GM13977 (cell line): Measurements from ENCODE around the gene MED9.

Experiments
- DNase-seq: peaks from one replicate; pipeline ENCODE4 v3.0.0; 2012; ENCODE audit warnings: low spot score
- CTCF ChIP-seq: IDR thresholded peaks from 2 replicates; pipeline ENCODE4 v1.5.1; 2012; ENCODE audit warnings: mild to moderate bottlenecking, control low read depth; ENCODE audit not compliant: insufficient read depth; ENCODE audit errors: extremely low read depth, missing control alignments
- in situ Hi-C: fragments of 300-500 bp; cut with MboI; formaldehyde crosslinking; loops from one replicate; pipeline ENCODE4 v1.12.0; 2022; ENCODE audit warnings: low sequenced_read_pairs, low pct_unique_long_range_greater_than_20kb, mixed read lengths, inconsistent platforms; ENCODE audit not compliant: unreplicated experiment

MED9 gene

DNA sequence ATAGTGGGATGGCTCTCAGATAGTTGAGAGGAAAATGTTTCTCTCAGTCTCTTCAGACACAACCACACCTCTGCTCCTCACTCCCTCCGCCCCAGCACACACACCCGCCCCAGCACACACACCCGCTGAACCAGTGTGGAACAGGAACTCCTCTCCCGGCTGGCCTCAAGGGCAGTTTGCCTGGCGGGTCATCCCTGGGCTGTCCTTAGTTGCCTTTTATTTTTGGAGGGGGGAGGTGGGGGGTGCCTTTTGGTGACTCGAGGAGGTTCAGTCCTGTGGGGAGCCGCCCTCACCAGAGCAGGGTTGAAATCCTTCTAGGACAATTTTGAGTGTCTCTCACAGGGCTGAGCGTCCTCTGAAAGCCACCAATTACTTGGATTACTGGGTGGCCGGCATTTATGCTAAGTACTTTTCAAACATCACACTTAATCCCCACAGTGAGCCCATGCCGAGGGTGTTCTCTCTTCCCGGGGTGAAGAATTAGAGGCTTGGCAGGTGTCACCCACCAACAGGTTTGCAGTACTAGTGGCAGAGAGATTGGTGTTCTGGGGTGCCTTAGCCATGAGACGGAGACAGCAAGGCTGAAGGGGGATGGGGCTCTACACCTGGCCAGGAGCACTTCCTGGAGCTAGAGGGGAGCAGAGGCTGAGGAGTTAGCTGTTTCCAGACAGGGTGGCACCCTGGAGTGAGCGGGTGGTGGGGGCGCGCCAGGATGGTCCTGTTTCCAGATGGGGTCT, 16.6 kb downstream of the MED9 start:
- in situ Hi-C loops: no loop called here
- no peak for DNase-seq
- no peak for TF ChIP-seq CTCF

- DNase-seq: no peak
- no peak for TF ChIP-seq CTCF
- in situ Hi-C loops: no loop called here
These were observed 17.2 kb downstream of the MED9 start for GRCh38 chr17:17493986-17494466.

- in situ Hi-C loops: no loop called here
- no peak for TF ChIP-seq CTCF
- DNase-seq: no peak
These were observed 17.7 kb downstream of the MED9 start for GRCh38 chr17:17494499-17494869.

DNA sequence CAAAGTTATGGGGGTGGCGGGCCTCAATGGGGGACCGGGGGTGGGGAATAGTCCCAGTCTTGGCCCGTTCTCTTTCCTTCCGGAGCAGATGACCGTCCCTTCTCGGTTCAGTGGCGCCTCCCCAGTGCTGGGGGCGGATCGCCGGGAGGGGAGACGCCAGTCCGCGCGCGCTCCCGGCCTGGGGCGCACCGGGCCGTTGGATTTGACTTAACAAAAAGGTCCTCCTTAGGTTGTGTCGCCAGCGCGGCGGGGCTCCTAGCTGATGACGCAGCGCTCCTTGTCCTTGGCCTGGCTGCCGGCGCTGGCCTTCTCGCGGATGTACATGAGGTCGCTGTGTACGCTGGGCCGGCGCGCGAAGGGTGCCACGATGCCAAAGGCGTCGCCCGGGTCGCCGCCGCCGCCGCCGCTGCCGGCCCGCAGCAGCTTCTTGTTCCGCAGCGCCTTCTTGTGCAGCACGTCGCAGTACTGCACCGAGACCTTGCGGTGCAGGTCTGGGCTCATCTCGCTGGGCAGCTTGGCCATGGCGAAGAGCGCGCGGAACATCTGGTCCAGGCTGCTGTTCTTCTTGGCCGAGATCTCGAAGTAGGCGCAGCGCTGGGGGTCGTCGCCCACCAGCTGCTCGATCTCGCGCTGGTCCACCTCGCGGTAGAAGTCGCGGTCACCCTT, 18.2 kb downstream of the MED9 start:
- no peak for TF ChIP-seq CTCF
- in situ Hi-C loops: no loop called here
- no peak for DNase-seq

GRCh38 chr17:17495536-17496188, 18.9 kb downstream of the MED9 start:
- in situ Hi-C loops: no loop called here
- DNase-seq: peak; percentile 68
- TF ChIP-seq CTCF: no peak

DNA sequence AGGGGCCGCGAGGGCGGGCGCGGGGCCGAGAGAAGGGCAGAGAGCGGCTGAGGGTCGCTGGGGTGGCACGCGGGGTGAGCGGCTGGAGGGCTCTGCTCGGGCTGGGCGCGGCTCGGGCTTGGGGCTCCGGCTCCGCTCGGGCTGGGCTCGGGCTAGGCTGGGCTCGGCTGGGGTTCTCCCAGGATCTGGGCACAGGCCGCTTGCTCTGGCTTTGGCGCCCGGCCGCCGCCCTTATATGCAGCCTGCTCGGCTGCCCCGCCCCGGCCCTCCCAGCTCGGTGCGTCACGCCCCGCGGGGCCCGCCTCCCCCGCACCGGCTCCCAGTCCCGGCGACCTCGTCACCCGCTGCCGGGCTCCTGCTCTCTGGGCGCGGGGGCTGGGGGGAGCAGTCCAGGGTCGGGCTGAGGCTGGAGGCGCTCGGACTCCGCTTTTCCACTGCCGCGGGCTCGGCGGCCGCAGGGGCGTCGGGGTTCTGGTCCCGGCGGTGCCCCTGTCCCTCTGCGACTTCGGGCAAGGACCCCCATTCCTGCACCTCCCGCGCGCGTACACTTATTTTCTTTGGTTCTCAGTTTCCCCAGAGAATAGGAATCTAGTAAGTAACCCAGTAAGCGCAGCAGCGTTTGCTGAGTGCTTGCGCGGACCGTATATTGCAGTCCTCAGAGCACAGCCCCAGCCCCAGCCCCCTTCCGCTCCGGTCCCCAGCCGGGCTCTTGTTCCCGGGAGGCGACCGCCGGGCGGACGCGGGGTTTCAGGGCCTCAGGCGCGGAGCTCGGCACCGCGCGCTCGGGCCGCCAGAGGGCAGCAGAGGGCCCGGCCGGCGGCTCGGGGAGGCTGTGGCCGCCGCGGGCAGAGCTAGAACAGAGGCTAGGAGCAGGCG, 19.6 kb downstream of the MED9 start, which contains the start of gene RASD1:
RASD1 (minus strand) TSS at position 207 of the 876 bp plus-strand sequence. CDS start 214 bp downstream, outside the sequence.
- peak; percentile 98 for TF ChIP-seq CTCF
- in situ Hi-C loops: no loop called here
- peak; percentile 97 for DNase-seq
